Fibroblast of mammary gland (primary cell): ENCODE results near the gene CRTC1.
A peak's percentile ranks its signal among the peaks of the same experiment; 100 is the strongest.
"Not testable (repeated sequence)": the region's sequence is repeated elsewhere in the genome, so short reads cannot be mapped to it uniquely, and the experiment has no call there.

Experiments
- DNase-seq: peaks from one replicate; pipeline ENCODE4 v3.0.0-alpha.2; 2010; ENCODE audit warnings: low read depth
- H3K4me3 ChIP-seq: 2 replicates; pipeline ENCODE4 v1.5.1; 2011; ENCODE audit warnings: low read depth, mild to moderate bottlenecking, low read length, moderate library complexity; ENCODE audit not compliant: control insufficient read depth
- CTCF ChIP-seq: conservative IDR thresholded peaks from 2 replicates; pipeline ENCODE4 v1.5.1; 2011; ENCODE audit warnings: low read depth, low read length, inconsistent platforms; ENCODE audit not compliant: control insufficient read depth, insufficient read depth

Gene CRTC1

GRCh38 chr19:18814063-18814462 is 130.6 kb downstream of the CRTC1 start:
- peak; percentile 34 for DNase-seq
- no peak for TF ChIP-seq CTCF
- no peak overlapping the region for H3K4me3 ChIP-seq

GRCh38 chr19:18815673-18816072 is 132.2 kb downstream of the CRTC1 start:
- DNase-seq = no peak
- H3K4me3 ChIP-seq = no peak overlapping the region
- no peak for TF ChIP-seq CTCF

- not testable (repeated sequence) for DNase-seq, H3K4me3 ChIP-seq
Observed at GRCh38 chr19:18816645-18817044, 133.2 kb downstream of the CRTC1 start.

GRCh38 chr19:18817574-18817973 is 134.1 kb downstream of the CRTC1 start:
- no peak for TF ChIP-seq CTCF
- H3K4me3 ChIP-seq = no peak overlapping the region
- no peak for DNase-seq

GRCh38 chr19:18828786-18829185 is 145.3 kb downstream of the CRTC1 start:
- DNase-seq = no peak
- no peak overlapping the region for H3K4me3 ChIP-seq
- TF ChIP-seq CTCF = no peak

DNA sequence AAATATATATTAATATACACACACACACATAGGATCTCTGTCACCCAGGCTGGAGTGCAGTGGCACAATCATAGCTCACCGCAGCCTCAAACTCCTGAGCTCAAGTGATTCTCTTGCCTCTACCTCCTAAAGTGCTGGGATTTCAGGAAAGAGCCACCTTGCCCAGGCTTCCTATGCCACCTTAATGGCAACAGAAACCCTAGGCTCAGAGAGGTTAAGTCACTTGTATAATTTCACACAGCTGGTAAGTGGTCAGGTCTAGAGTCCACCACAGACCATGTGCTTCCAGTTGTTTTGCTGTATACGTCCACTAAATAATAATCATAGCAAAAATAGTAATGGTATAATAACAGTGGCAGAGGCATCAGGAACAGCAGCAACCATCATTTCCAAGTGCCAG is 147.0 kb downstream of the CRTC1 start:
- TF ChIP-seq CTCF = no peak
- DNase-seq = no peak
- no peak overlapping the region for H3K4me3 ChIP-seq

- TF ChIP-seq CTCF = no peak
- DNase-seq = peak; percentile 86
- peak within 1 kb of the TSS; percentile 88 for H3K4me3 ChIP-seq
Observed at GRCh38 chr19:18831524-18832305, 148.2 kb downstream of the CRTC1 start, which contains the start of gene UPF1. UPF1 (plus strand) TSS chr19:18831959; CDS start chr19:18832210, 251 bp downstream.
